IMR-90 (cell line): ENCODE results near the gene ZBTB22. TPM values are rescaled to one million over a fixed set of nuclear protein-coding genes. Genes with fewer than 3 reads are reported as not detected.

ENCODE experiments used
- ATAC-seq: fragments of 200-7000 bp; cut with Tn5 transposase; 2 replicates; pipeline ENCODE4 v1.9.1; 2020; ENCODE audit warnings: low read depth, mild to moderate bottlenecking, moderate library complexity
- BruUV-seq: library from RNA; stranded (reverse); fragments of 400-500 nt; replicated peaks from 2 replicates; lab custom pipeline; 2021; lab: Mats Ljungman, UMichigan
- CTCF ChIA-PET: fragments of 300-600 bp; formaldehyde crosslinking; extraction: SDS; loops from one replicate; lab custom pipeline; 2021; ENCODE audit warnings: antibody characterized with exemption; lab: Yijun Ruan, JAX
- POLR2A ChIA-PET: fragments of 300-600 bp; sonication (Branson Sonifier 250); formaldehyde crosslinking; loops from one replicate; lab custom pipeline; 2022; ENCODE audit warnings: antibody characterized with exemption; ENCODE audit not compliant: unreplicated experiment; lab: Charles Lee
- DNase-seq: peaks from one replicate; pipeline ENCODE4 v3.0.0; 2013
- H2AFZ ChIP-seq: replicated peaks from 2 replicates; pipeline ENCODE3; 2013; ENCODE audit warnings: low read length, mild to moderate bottlenecking; ENCODE audit not compliant: poor library complexity
- H2AK5ac ChIP-seq: 2 replicates; pipeline ENCODE4 v1.6.1; 2013; ENCODE audit warnings: low read depth, low read length, inconsistent platforms
- H2AK9ac ChIP-seq: replicated peaks from 2 replicates; pipeline ENCODE3; 2013; ENCODE audit warnings: mild to moderate bottlenecking, low read depth, low read length, moderate library complexity; ENCODE audit not compliant: poor library complexity
- H2BK120ac ChIP-seq: 2 replicates; pipeline ENCODE4 v1.6.1; 2013; ENCODE audit warnings: low read depth, low read length, inconsistent platforms
- H2BK15ac ChIP-seq: 3 replicates; pipeline ENCODE4 v1.6.1; 2013; ENCODE audit warnings: low read depth, low read length, inconsistent platforms
- H2BK20ac ChIP-seq: 2 replicates; pipeline ENCODE4 v1.6.1; 2013; ENCODE audit warnings: low read depth, mild to moderate bottlenecking, inconsistent platforms, low read length, moderate library complexity
- H2BK5ac ChIP-seq: 2 replicates; pipeline ENCODE4 v1.6.1; 2013; ENCODE audit warnings: mild to moderate bottlenecking, low read depth, low read length, inconsistent platforms; ENCODE audit not compliant: poor library complexity, severe bottlenecking
- H3K14ac ChIP-seq: replicated peaks from 2 replicates; pipeline ENCODE4 v1.6.1; 2013; ENCODE audit warnings: low read depth, low read length, inconsistent platforms
- H3K18ac ChIP-seq: 2 replicates; pipeline ENCODE4 v1.6.1; 2013; ENCODE audit warnings: low read depth, low read length, control low read depth
- H3K23ac ChIP-seq: 2 replicates; pipeline ENCODE4 v1.6.1; 2013; ENCODE audit warnings: low read depth, low read length, inconsistent platforms
- H3K27ac ChIP-seq: 2 replicates; pipeline ENCODE4 v1.5.1; 2013; ENCODE audit warnings: mild to moderate bottlenecking, control low read depth, low read length; ENCODE audit not compliant: insufficient read depth
- H3K27me3 ChIP-seq: 2 replicates; pipeline ENCODE4 v1.6.1; 2013; ENCODE audit warnings: low read length; ENCODE audit not compliant: control insufficient read depth, insufficient read depth
- H3K36me3 ChIP-seq: 2 replicates; pipeline ENCODE4 v1.6.1; 2013; ENCODE audit warnings: low read length, mixed read lengths; ENCODE audit not compliant: control insufficient read depth, insufficient read depth
- H3K4ac ChIP-seq: 2 replicates; pipeline ENCODE4 v1.6.1; 2013; ENCODE audit warnings: low read depth, low read length, inconsistent platforms
- H3K4me1 ChIP-seq: 2 replicates; pipeline ENCODE4 v1.6.1; 2013; ENCODE audit warnings: low read length, mixed read lengths; ENCODE audit not compliant: control insufficient read depth, insufficient read depth
- H3K4me2 ChIP-seq: 2 replicates; pipeline ENCODE4 v1.6.1; 2013; ENCODE audit warnings: low read depth, mild to moderate bottlenecking, control low read depth, low read length, moderate library complexity
- H3K4me3 ChIP-seq: 2 replicates; pipeline ENCODE4 v1.5.1; 2013; ENCODE audit warnings: low read depth, mild to moderate bottlenecking, control low read depth, low read length, moderate library complexity; ENCODE audit not compliant: insufficient read depth
- H3K56ac ChIP-seq: 2 replicates; pipeline ENCODE4 v1.6.1; 2013; ENCODE audit warnings: low read length, inconsistent platforms; ENCODE audit not compliant: insufficient read depth; ENCODE audit errors: extremely low read depth
- H3K79me1 ChIP-seq, 2 experiments: 2 replicates each; pipeline ENCODE4 v1.6.1; 2013; ENCODE audit warnings: low read length in 2 of 2, inconsistent platforms in 1 of 2, low read depth in 1 of 2
- H3K9ac ChIP-seq: 2 replicates; pipeline ENCODE4 v1.6.1; 2013; ENCODE audit warnings: low read depth, low read length, control low read depth
- H3K9me1 ChIP-seq: 2 replicates; pipeline ENCODE4 v1.6.1; 2013; ENCODE audit warnings: low read length, inconsistent platforms; ENCODE audit not compliant: insufficient read depth
- H3K9me3 ChIP-seq: 2 replicates; pipeline ENCODE4 v1.6.1; 2013; ENCODE audit warnings: low read length; ENCODE audit not compliant: control insufficient read depth, insufficient read depth
- H4K20me1 ChIP-seq: 2 replicates; pipeline ENCODE4 v1.6.1; 2013; ENCODE audit warnings: low read length, inconsistent platforms; ENCODE audit not compliant: insufficient read depth
- H4K5ac ChIP-seq: 2 replicates; pipeline ENCODE4 v1.6.1; 2013; ENCODE audit warnings: mild to moderate bottlenecking, low read depth, low read length, control low read depth
- H4K8ac ChIP-seq, 2 experiments: 2 replicates each; pipeline ENCODE4 v1.6.1; 2013; ENCODE audit warnings: low read depth in 2 of 2, low read length in 2 of 2, control low read depth in 1 of 2, inconsistent platforms in 1 of 2
- H4K91ac ChIP-seq: 2 replicates; pipeline ENCODE4 v1.6.1; 2013; ENCODE audit warnings: low read depth, low read length, inconsistent platforms; ENCODE audit not compliant: insufficient read depth
- BHLHE40 ChIP-seq: fragments of 150-350 bp; IDR thresholded peaks from 2 replicates; pipeline ENCODE4 v1.6.1; 2016; ENCODE audit warnings: mild to moderate bottlenecking, low read depth, low read length
- CEBPB ChIP-seq: IDR thresholded peaks from 2 replicates; pipeline ENCODE4 v1.6.1; 2012; ENCODE audit warnings: low read depth, low read length, improper control_type of control experiment
- CHD1 ChIP-seq: IDR thresholded peaks from 2 replicates; pipeline ENCODE4 v1.6.1; 2012; ENCODE audit warnings: low read depth, low read length, improper control_type of control experiment
- CTCF ChIP-seq: conservative IDR thresholded peaks from 2 replicates; pipeline ENCODE4 v1.5.1; 2012; ENCODE audit warnings: mild to moderate bottlenecking, low read depth, low read length, improper control_type of control experiment
- ELK1 ChIP-seq: fragments of 150-350 bp; IDR thresholded peaks from 2 replicates; pipeline ENCODE4 v1.6.1; 2016; ENCODE audit warnings: low read depth, mild to moderate bottlenecking, low read length, moderate library complexity, borderline replicate concordance
- FOS ChIP-seq: fragments of 150-350 bp; IDR thresholded peaks from 2 replicates; pipeline ENCODE4 v1.6.1; 2016; ENCODE audit warnings: low read depth, low read length
- MAFK ChIP-seq: IDR thresholded peaks from 2 replicates; pipeline ENCODE4 v1.6.1; 2012; ENCODE audit warnings: low read depth, low read length, improper control_type of control experiment
- MAZ ChIP-seq: IDR thresholded peaks from 2 replicates; pipeline ENCODE4 v1.6.1; 2012; ENCODE audit warnings: low read depth, mild to moderate bottlenecking, low read length, improper control_type of control experiment, moderate library complexity, borderline replicate concordance
- NFE2L2 ChIP-seq: fragments of 150-350 bp; IDR thresholded peaks from 2 replicates; pipeline ENCODE4 v1.6.1; 2016; ENCODE audit warnings: low read depth, mild to moderate bottlenecking, low read length
- POLR2A ChIP-seq: IDR thresholded peaks from 2 replicates; pipeline ENCODE4 v1.6.1; 2012; ENCODE audit warnings: mild to moderate bottlenecking, low read depth, low read length
- RAD21 ChIP-seq: IDR thresholded peaks from 2 replicates; pipeline ENCODE4 v1.6.1; 2012; ENCODE audit warnings: low read length, improper control_type of control experiment
- RFX5 ChIP-seq: IDR thresholded peaks from 2 replicates; pipeline ENCODE4 v1.8.0; 2012; ENCODE audit warnings: low read depth, mild to moderate bottlenecking, low read length, moderate library complexity
- SMC3 ChIP-seq: fragments of 150-350 bp; IDR thresholded peaks from 2 replicates; pipeline ENCODE4 v1.6.1; 2016; ENCODE audit warnings: low read depth, mild to moderate bottlenecking, antibody characterized with exemption, low read length, moderate library complexity
- WGBS, 2 experiments: methylation state at CpG; one replicate each; pipeline versions ENCODE4 v1.1.5 to v1.1.7; 2013; ENCODE audit warnings: missing lambda C conversion rate in 2 of 2; ENCODE audit not compliant: insufficient read length in 1 of 2; ENCODE audit errors: extremely low coverage in 2 of 2; 5-methylcytosine and 5-hydroxymethylcytosine counted together
- dilution Hi-C: fragments of 300-500 bp; cut with HindIII; formaldehyde crosslinking; loops from one replicate; pipeline ENCODE4 v1.14.3; 2018; ENCODE audit warnings: low sequenced_read_pairs; ENCODE audit not compliant: unreplicated experiment
- in situ Hi-C: fragments of 300-500 bp; cut with MboI; formaldehyde crosslinking; loops from 3 replicates; pipeline ENCODE4 v1.14.3; 2019; ENCODE audit warnings: low sequenced_read_pairs, inconsistent platforms, mixed read lengths
- intact Hi-C: fragments of 100-400 bp; cut with micrococcal nuclease; formaldehyde crosslinking; loops from 2 replicates; pipeline ENCODE4 v1.10.0; 2022
- polyA plus RNA-seq, 3 experiments: library from polyadenylated mRNA; depleted of rRNA; stranded (reverse); fragments of >200 nt; gene quantifications; 2 replicates each; pipeline ENCODE4 v1.2.3, GENCODE V29; 2012; ENCODE audit warnings: low replicate concordance in 1 of 3
- total RNA-seq: library from RNA; depleted of rRNA; stranded (reverse); fragments of >200 nt; gene quantifications from 2 replicates; pipeline ENCODE4 v1.2.3, GENCODE V29; 2012

The ZBTB22 gene
- total and polyA plus RNA-seq, 2 of the 4 experiments (the other 2 are of a cell fraction), result 6.8 to 13.0 TPM

- peaks cover 17% of the 10 kb centered on the region for H3K9me1 ChIP-seq
Measured at GRCh38 chr6:33320315-33321181, 3.0 kb upstream of the ZBTB22 start.

More at GRCh38 chr6:33320315-33321181, 3.0 kb upstream of the ZBTB22 start:
- Histone ChIP-seq H3K36me3 (peaks cover 28% of the 10 kb centered on the region), H4K8ac (peak overlapping the region; percentile 83 to 93), H4K91ac (peak overlapping the region; percentile 96), H3K4me2 (peak overlapping the region; percentile 78), H2AK9ac (peak overlapping the region; percentile 98), H3K79me1 (peaks cover 30 to 58% of the 10 kb centered on the region in 2 experiments), H3K27ac (peak overlapping the region; percentile 98), H3K9me3 (no peaks in the 10 kb centered on the region), H3K4me3 (peak overlapping the region; percentile 25), H3K9ac (peak overlapping the region; percentile 89), H4K5ac (peak overlapping the region; percentile 80), H3K4ac (peak overlapping the region; percentile 98), H3K23ac (peak overlapping the region; percentile 96), H3K56ac (peak overlapping the region; percentile 84), H2AFZ (peak overlapping the region; percentile 71), H3K18ac (peak overlapping the region; percentile 74), H4K20me1 (peaks cover 10% of the 10 kb centered on the region), H2BK5ac (peak overlapping the region; percentile 97), H2BK15ac (peak overlapping the region; percentile 90), H2BK20ac (peak overlapping the region; percentile 89), H3K14ac (peak overlapping the region; percentile 95), H2AK5ac (peak overlapping the region; percentile 99), H3K4me1 (peaks cover 31% of the 10 kb centered on the region), H3K27me3 (no peaks in the 10 kb centered on the region), H2BK120ac (peak overlapping the region; percentile 93)
- CTCF ChIA-PET, result no interaction called here
- TF ChIP-seq NFE2L2, result peak; percentile 55; the same call in 1 of the 2 replicates
- peak; percentile 67; the same call in 1 of the 2 replicates for TF ChIP-seq POLR2A
- TF ChIP-seq CEBPB, result peak; percentile 98
- TF ChIP-seq RAD21, result no peak
- TF ChIP-seq MAFK, result peak; percentile 24; the same call in 1 of the 2 replicates
- 0 out of 2 replicates have a peak, but pooled peaks have one; percentile 4 for TF ChIP-seq BHLHE40
- TF ChIP-seq CHD1, result no peak
- no peak for TF ChIP-seq SMC3
- 0 out of 2 replicates have a peak, but pooled peaks have one; percentile 0 for TF ChIP-seq MAZ
- TF ChIP-seq CTCF, result no peak
- no peak for TF ChIP-seq RFX5
- TF ChIP-seq FOS, result no peak; the same call in none of the 2 replicates
- TF ChIP-seq ELK1, result no peak
- WGBS, 2 experiments, result 78% methylated on average over 17 of the region's 32 CpGs; no CpG with 5 or more reads in 1 of the 2 experiments
- peak; percentile 8 for ATAC-seq
- dilution Hi-C loops, result no loop called here
- DNase-seq, result peak; percentile 96
- intact Hi-C loops, result no loop called here
- in situ Hi-C loops, result no loop called here
- POLR2A ChIA-PET, result interaction anchor here (1.0 kb wide), 1 partner anchor 349 kb away, joined by 4 read pairs; no protein-coding TSS in a partner anchor
- no TSS peak for BruUV-seq
